A549 (cell line): ENCODE results near the gene CCNT2. TPM values are rescaled to one million over a fixed set of nuclear protein-coding genes. Genes with fewer than 3 reads are reported as not detected.
A peak's percentile ranks its signal among the peaks of the same experiment; 100 is the strongest.

Experiments
- ATAC-seq, 2 experiments: fragments of 200-7000 bp in 1 of 2; fragments of >200 bp in 1 of 2; cut with Nextera tagmentation in 1 of 2; cut with Tn5 transposase in 1 of 2; 3 replicates each; pipeline versions ENCODE4 v1.8.0 to v1.9.1; 2018 to 2020; ENCODE audit warnings: mild to moderate bottlenecking in 1 of 2, moderate library complexity in 1 of 2
- CTCF ChIA-PET: fragments of 300-600 bp; sonication (Branson Sonifier 250); formaldehyde crosslinking; extraction: SDS; loops from one replicate; lab custom pipeline; 2021; ENCODE audit warnings: antibody characterized with exemption, inconsistent platforms; lab: Yijun Ruan, JAX
- POLR2A ChIA-PET: fragments of 350-600 bp; formaldehyde crosslinking; extraction: SDS; loops from one replicate; lab custom pipeline; 2021; ENCODE audit warnings: antibody characterized with exemption, inconsistent platforms; lab: Yijun Ruan, JAX
- DNase-seq, 2 experiments: peaks; one replicate each; pipeline versions ENCODE4 v3.0.0 to v3.0.0-alpha.2; 2011 to 2016; ENCODE audit warnings: low read depth in 1 of 2, low spot score in 1 of 2
- FAIRE-seq: peaks from 2 replicates; lab custom pipeline; 2011; peaks lifted over from hg19 to GRCh38; lab: Jason Lieb, UNC
- H3K27ac ChIP-seq, 2 experiments: fragments of >200 bp; sonication (Bioruptor Twin); formaldehyde crosslinking; 3 replicates each; pipeline ENCODE4 v1.5.1; 2016 to 2017
- H3K4me1 ChIP-seq: fragments of >200 bp; sonication (Bioruptor Twin); formaldehyde crosslinking; 3 replicates; pipeline ENCODE4 v1.6.1; 2016
- H3K4me2 ChIP-seq: fragments of >200 bp; sonication (Bioruptor Twin); formaldehyde crosslinking; 3 replicates; pipeline ENCODE4 v1.6.1; 2016
- H3K4me3 ChIP-seq: fragments of >200 bp; sonication (Bioruptor Twin); formaldehyde crosslinking; 3 replicates; pipeline ENCODE4 v1.5.1; 2016
- H3K9me3 ChIP-seq: fragments of >200 bp; sonication (Bioruptor Twin); formaldehyde crosslinking; 3 replicates; pipeline ENCODE4 v1.6.1; 2016
- BHLHE40 ChIP-seq: IDR thresholded peaks from 2 replicates; pipeline ENCODE4 v1.6.1; 2012; ENCODE audit warnings: low read depth, low read length, inconsistent platforms
- CEBPB ChIP-seq, 2 experiments: fragments of >200 bp in 1 of 2; sonication (Bioruptor Twin) in 1 of 2; formaldehyde crosslinking in 1 of 2; IDR thresholded peaks; 2 replicates each; pipeline ENCODE4 v1.6.1; 2012 to 2016
- CHD2 ChIP-seq: fragments of 150-350 bp; IDR thresholded peaks from 2 replicates; pipeline ENCODE4 v1.6.1; 2014; ENCODE audit warnings: low read length; ENCODE audit not compliant: partially characterized antibody
- EP300 ChIP-seq, 2 experiments: fragments of >200 bp; sonication (Bioruptor Twin); formaldehyde crosslinking; IDR thresholded peaks; 2 replicates in 1 of 2; 3 replicates in 1 of 2; pipeline ENCODE4 v1.6.1; 2016 to 2017
- ESRRA ChIP-seq: fragments of 150-350 bp; IDR thresholded peaks from 2 replicates; pipeline ENCODE4 v1.6.1; 2014; ENCODE audit warnings: mild to moderate bottlenecking, low read length, borderline replicate concordance
- HOXB13 ChIP-seq: fragments of 250-450 bp; sonication (Bioruptor Pico); IDR thresholded peaks from 2 replicates; pipeline ENCODE4 v1.5.0; 2020; ENCODE audit warnings: low read depth, mild to moderate bottlenecking, moderate library complexity
- JUN ChIP-seq, 2 experiments: fragments of >200 bp; sonication (Bioruptor Twin); formaldehyde crosslinking; IDR thresholded peaks; 2 replicates in 1 of 2; 3 replicates in 1 of 2; pipeline ENCODE4 v1.6.1; 2016 to 2017
- KDM1A ChIP-seq: fragments of 200-600 bp; sonication (generic); IDR thresholded peaks from 2 replicates; pipeline ENCODE4 v1.6.1; 2016; ENCODE audit warnings: low read depth, mild to moderate bottlenecking
- KDM5A ChIP-seq: fragments of 200-600 bp; sonication (generic); IDR thresholded peaks from 2 replicates; pipeline ENCODE4 v1.6.1; 2016; ENCODE audit warnings: antibody characterized with exemption, mild to moderate bottlenecking
- MAZ ChIP-seq: fragments of 150-350 bp; IDR thresholded peaks from 2 replicates; pipeline ENCODE4 v1.6.1; 2014; ENCODE audit warnings: antibody characterized with exemption, low read depth, low read length, borderline replicate concordance
- MYC ChIP-seq: IDR thresholded peaks from 2 replicates; pipeline ENCODE4 v1.6.1; 2012; ENCODE audit warnings: mild to moderate bottlenecking, inconsistent platforms, low read length, improper control_type of control experiment, borderline replicate concordance
- NFE2L2 ChIP-seq: fragments of 150-350 bp; conservative IDR thresholded peaks from 2 replicates; pipeline ENCODE4 v1.6.1; 2014; ENCODE audit warnings: low read length
- NPAS2 ChIP-seq: fragments of 250-450 bp; sonication (Bioruptor Pico); IDR thresholded peaks from 2 replicates; pipeline ENCODE4 v1.8.0; 2022; ENCODE audit warnings: mild to moderate bottlenecking, moderate library complexity, borderline replicate concordance
- PHF8 ChIP-seq: fragments of 200-600 bp; sonication (generic); IDR thresholded peaks from 2 replicates; pipeline ENCODE4 v1.6.1; 2016; ENCODE audit warnings: low read depth, mild to moderate bottlenecking, antibody characterized with exemption, moderate library complexity, borderline replicate concordance
- POLR2A ChIP-seq: IDR thresholded peaks from 2 replicates; pipeline ENCODE4 v1.6.1; 2012; ENCODE audit warnings: mild to moderate bottlenecking, low read length
- RAD21 ChIP-seq, 2 experiments: fragments of >200 bp in 1 of 2; sonication (Bioruptor Twin) in 1 of 2; formaldehyde crosslinking in 1 of 2; IDR thresholded peaks in 1 of 2; conservative IDR thresholded peaks in 1 of 2; 2 replicates in 1 of 2; 3 replicates in 1 of 2; pipeline ENCODE4 v1.6.1; 2012 to 2018; ENCODE audit warnings: inconsistent platforms in 1 of 2
- RARB ChIP-seq: fragments of 250-450 bp; sonication (Bioruptor Pico); IDR thresholded peaks from 2 replicates; pipeline ENCODE4 v1.8.0; 2021; ENCODE audit warnings: mild to moderate bottlenecking, moderate library complexity
- TFCP2L1 ChIP-seq: fragments of 250-450 bp; sonication (Bioruptor Pico); IDR thresholded peaks from 2 replicates; pipeline ENCODE4 v1.5.0; 2021; ENCODE audit warnings: mild to moderate bottlenecking
- TP53 ChIP-seq: fragments of 250-450 bp; sonication (Bioruptor Pico); IDR thresholded peaks from 2 replicates; pipeline ENCODE4 v1.5.0; 2021; ENCODE audit warnings: mild to moderate bottlenecking, moderate library complexity
- ZFP36 ChIP-seq: fragments of 450-650 bp; IDR thresholded peaks from 2 replicates; pipeline ENCODE4 v1.6.1; 2014; ENCODE audit warnings: borderline replicate concordance; ENCODE audit not compliant: partially characterized antibody
- ZNF302 ChIP-seq: fragments of 250-450 bp; sonication (Bioruptor Pico); IDR thresholded peaks from 2 replicates; pipeline ENCODE4 v1.9.0; 2021; ENCODE audit warnings: inconsistent platforms, mild to moderate bottlenecking, moderate library complexity
- ZSCAN20 ChIP-seq: fragments of 250-450 bp; sonication (Bioruptor Pico); IDR thresholded peaks from 2 replicates; pipeline ENCODE4 v1.8.0; 2022; ENCODE audit warnings: mild to moderate bottlenecking, moderate library complexity
- WGBS: methylation state at CpG from one replicate; pipeline ENCODE4 v1.1.6; 2017; ENCODE audit errors: missing lambda C conversion rate; 5-methylcytosine and 5-hydroxymethylcytosine counted together
- polyA minus RNA-seq: library from RNA; depleted of rRNA, polyadenylated mRNA; stranded (reverse); fragments of >200 nt; gene quantifications from 2 replicates; pipeline ENCODE4 v1.2.3, GENCODE V29; 2011; rRNA and poly(A)+ RNA removed
- polyA plus RNA-seq, 4 experiments: library from polyadenylated mRNA; depleted of rRNA in 3 of 4; stranded (reverse); fragments of >200 nt; fragmentation: RNase III in 1 of 4; extraction: RNeasy Plus Mini Kit Qiagen cat#74134 plus additional on column Dnase treatment in 1 of 4; gene quantifications; 2 replicates in 3 of 4; 3 replicates in 1 of 4; pipeline ENCODE4 v1.2.3, GENCODE V29; 2011 to 2017
- TF ChIP-seq, protein P1 (sequence below): fragments of 250-450 bp; sonication (Bioruptor Pico); IDR thresholded peaks from 2 replicates; pipeline ENCODE4 v1.5.0; 2021; ENCODE audit warnings: mild to moderate bottlenecking, moderate library complexity, borderline replicate concordance
- TF ChIP-seq, protein P2 (sequence below): fragments of >200 bp; sonication (Bioruptor Twin); formaldehyde crosslinking; IDR thresholded peaks from 3 replicates; pipeline ENCODE4 v1.5.1; 2016
- TF ChIP-seq, protein P3 (sequence below): IDR thresholded peaks from 2 replicates; pipeline ENCODE4 v1.6.1; 2012; ENCODE audit warnings: low read depth, borderline replicate concordance
- TF ChIP-seq, protein P4 (sequence below): IDR thresholded peaks from 2 replicates; pipeline ENCODE4 v1.6.1; 2012

CCNT2 gene
- polyA plus RNA-seq (2011; rRNA removed) (20.7 and 24.4 TPM in 2 replicates), polyA plus RNA-seq (2017; fragmentation: RNase III; extraction: RNeasy Plus Mini Kit Qiagen cat#74134 plus additional on column Dnase treatment) (12.6 to 14.8 TPM (median 12.8 TPM) in 3 replicates), polyA minus RNA-seq (20.7 and 23.0 TPM in 2 replicates)
- 4.1 and 4.6 TPM in 2 replicates for polyA plus RNA-seq (2012; cell fraction: cytosol; rRNA removed)
- polyA plus RNA-seq (2012; cell fraction: nucleus; rRNA removed) = 9.5 and 11.5 TPM in 2 replicates

DNA sequence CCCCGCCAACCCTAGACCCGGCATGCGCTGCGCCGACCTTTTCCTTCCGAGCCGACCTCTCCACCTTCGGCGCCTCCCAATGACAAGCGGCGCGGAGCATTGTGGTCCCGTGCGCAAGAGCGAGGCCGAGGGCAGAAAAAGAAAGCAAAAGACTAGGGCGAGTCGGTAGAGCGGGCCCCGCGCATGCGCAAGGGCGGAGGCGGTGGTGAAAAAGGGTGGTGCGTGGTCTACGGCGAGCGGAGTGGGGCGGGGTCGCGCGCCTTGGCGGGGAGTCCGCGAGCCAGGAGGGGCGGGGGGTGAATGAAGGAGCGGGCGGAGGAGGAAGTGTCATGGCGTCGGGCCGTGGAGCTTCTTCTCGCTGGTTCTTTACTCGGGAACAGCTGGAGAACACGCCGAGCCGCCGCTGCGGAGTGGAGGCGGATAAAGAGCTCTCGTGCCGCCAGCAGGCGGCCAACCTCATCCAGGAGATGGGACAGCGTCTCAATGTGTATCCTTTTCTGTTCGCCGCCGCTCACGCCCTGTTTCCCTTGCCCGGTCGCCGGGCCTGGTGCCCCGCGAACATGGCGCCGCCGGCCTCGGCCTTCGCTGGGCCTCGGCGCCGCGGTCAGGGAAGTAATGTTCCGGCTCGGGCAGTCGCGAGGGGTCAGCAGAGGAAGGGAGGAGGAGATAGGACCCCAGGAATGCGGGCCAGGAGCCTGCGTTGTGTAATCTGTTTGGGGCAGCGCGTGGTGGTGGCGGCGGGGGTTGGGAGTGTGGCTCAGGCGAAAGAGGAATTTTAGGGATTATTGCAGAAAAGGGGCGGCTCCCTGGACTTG is at the start of gene CCNT2:
Gene CCNT2 (plus strand): TSS at position 297 of the 815 bp plus-strand sequence. CDS start 33 bp downstream, at position 330.
- H3K4me2 ChIP-seq = peak within 1 kb of the TSS; percentile 89
- CTCF ChIA-PET = interaction anchor here (1.6 kb wide), 2 partner anchors 20 to 455 kb away, joined by 4 read pairs; no protein-coding TSS in a partner anchor
- no peaks in the 10 kb centered on the region for H3K9me3 ChIP-seq
- no peak for FAIRE-seq
- TF ChIP-seq HOXB13 (CRISPR knock-in tag) (no peak), TFCP2L1 (CRISPR knock-in tag) (no peak), CHD2 (no peak), ESRRA (peak; percentile 82; the same call in 1 of the 2 replicates), ZNF302 (CRISPR knock-in tag) (no peak), MYC (no peak; the same call in 1 of the 2 replicates), RARB (no peak), KDM1A (no peak), JUN (IDR thresholded peaks at IDR 0.05) (peak; percentile 63 to 79), NFE2L2 (no peak), KDM5A (peak; percentile 84), BHLHE40 (peak; percentile 48), POLR2A (peak; percentile 62), EP300 (IDR thresholded peaks at IDR 0.05) (no peak), CEBPB (IDR thresholded peaks at IDR 0.05) (peak in 1 of 2 experiments; percentile 68; a peak in 3 of 4 replicates), MAZ (0 out of 2 replicates have a peak, but pooled peaks have one; percentile 27), PHF8 (peak; percentile 95), RAD21 (conservative IDR thresholded peaks at IDR 0.05 in 1 of 2, IDR thresholded peaks at IDR 0.05 in 1 of 2) (no peak), ZFP36 (no peak), NPAS2 (CRISPR knock-in tag) (no peak), TP53 (CRISPR knock-in tag) (peak; percentile 85; the same call in 1 of the 2 replicates), ZSCAN20 (CRISPR knock-in tag) (no peak)
- TF ChIP-seq, protein P1, sequence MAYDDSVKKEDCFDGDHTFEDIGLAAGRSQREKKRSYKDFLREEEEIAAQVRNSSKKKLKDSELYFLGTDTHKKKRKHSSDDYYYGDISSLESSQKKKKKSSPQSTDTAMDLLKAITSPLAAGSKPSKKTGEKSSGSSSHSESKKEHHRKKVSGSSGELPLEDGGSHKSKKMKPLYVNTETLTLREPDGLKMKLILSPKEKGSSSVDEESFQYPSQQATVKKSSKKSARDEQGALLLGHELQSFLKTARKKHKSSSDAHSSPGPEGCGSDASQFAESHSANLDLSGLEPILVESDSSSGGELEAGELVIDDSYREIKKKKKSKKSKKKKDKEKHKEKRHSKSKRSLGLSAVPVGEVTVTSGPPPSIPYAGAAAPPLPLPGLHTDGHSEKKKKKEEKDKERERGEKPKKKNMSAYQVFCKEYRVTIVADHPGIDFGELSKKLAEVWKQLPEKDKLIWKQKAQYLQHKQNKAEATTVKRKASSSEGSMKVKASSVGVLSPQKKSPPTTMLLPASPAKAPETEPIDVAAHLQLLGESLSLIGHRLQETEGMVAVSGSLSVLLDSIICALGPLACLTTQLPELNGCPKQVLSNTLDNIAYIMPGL (CRISPR knock-in tag) = peak; percentile 80; the same call in 1 of the 2 replicates
- TF ChIP-seq, protein P2, sequence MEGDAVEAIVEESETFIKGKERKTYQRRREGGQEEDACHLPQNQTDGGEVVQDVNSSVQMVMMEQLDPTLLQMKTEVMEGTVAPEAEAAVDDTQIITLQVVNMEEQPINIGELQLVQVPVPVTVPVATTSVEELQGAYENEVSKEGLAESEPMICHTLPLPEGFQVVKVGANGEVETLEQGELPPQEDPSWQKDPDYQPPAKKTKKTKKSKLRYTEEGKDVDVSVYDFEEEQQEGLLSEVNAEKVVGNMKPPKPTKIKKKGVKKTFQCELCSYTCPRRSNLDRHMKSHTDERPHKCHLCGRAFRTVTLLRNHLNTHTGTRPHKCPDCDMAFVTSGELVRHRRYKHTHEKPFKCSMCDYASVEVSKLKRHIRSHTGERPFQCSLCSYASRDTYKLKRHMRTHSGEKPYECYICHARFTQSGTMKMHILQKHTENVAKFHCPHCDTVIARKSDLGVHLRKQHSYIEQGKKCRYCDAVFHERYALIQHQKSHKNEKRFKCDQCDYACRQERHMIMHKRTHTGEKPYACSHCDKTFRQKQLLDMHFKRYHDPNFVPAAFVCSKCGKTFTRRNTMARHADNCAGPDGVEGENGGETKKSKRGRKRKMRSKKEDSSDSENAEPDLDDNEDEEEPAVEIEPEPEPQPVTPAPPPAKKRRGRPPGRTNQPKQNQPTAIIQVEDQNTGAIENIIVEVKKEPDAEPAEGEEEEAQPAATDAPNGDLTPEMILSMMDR = no peak
- TF ChIP-seq, protein P3, sequence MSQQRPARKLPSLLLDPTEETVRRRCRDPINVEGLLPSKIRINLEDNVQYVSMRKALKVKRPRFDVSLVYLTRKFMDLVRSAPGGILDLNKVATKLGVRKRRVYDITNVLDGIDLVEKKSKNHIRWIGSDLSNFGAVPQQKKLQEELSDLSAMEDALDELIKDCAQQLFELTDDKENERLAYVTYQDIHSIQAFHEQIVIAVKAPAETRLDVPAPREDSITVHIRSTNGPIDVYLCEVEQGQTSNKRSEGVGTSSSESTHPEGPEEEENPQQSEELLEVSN = peak; percentile 35; the same call in 1 of the 2 replicates
- TF ChIP-seq, protein P4, sequence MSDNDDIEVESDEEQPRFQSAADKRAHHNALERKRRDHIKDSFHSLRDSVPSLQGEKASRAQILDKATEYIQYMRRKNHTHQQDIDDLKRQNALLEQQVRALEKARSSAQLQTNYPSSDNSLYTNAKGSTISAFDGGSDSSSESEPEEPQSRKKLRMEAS = peak; percentile 60
- TF ChIP-seq, all 56 proteins: peak for 12
- WGBS = 1% methylated on average over 64 of the region's 83 CpGs
- POLR2A ChIA-PET = interaction anchor here (1.0 to 1.7 kb wide), 7 partner anchors 10 to 799 kb away, joined by 3 to 8 read pairs (median 4); partner anchors contain the start of genes R3HDM1 and ZRANB3
- peak within 1 kb of the TSS; percentile 95 for H3K4me3 ChIP-seq
- DNase-seq = peak; percentile 88 to 99
- peaks cover 31% of the 10 kb centered on the region for H3K4me1 ChIP-seq
- peak; percentile 91 to 92 for ATAC-seq
- H3K27ac ChIP-seq = peak within 1 kb of the TSS; percentile 93 to 100
